ENCODE data around the gene RPS24. TPM values are rescaled to one million over a fixed set of nuclear protein-coding genes. Genes with fewer than 3 reads are reported as not detected.

Gene RPS24
- total and polyA plus RNA-seq, 9 of the 15 experiments (the other 6 are each of a cell fraction or from before 2014, with no cell fraction given) = 1,947 to 7,307 (median 5,944) TPM

DNA sequence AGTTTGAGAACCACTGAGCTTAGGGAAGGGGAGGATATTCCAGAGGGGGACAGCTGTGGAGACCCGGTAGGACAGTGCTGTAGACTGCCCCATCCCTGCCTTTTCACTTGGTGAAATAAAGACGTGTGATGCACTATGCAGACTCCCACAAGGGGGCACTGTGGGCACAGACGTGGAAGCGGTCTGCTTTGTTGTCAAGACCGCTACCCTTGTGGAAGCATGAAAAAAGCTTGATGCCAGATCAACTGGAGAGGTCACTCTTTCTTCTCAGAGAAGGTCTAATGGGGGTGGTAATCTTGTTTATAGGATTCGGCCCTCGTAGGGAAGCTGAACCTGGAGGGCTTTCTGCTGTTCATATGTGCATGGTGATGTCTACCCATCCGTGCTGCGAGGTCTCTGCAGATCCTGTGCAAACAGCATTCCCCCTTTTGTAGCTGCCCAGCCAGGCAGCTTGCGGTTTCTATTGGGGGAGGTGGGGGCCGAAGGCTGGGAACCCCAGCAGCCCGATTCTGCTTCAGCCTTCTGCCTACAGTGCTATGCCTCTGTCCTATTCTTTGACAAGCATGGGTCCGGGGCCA, 13.7 kb downstream of the RPS24 start (continued):
- TF ChIP-seq CEBPB (tag; IDR thresholded peaks at IDR 0.05) (no peak), TFAP4 (CRISPR knock-in tag; IDR thresholded peaks at IDR 0.05; ENCODE audit: borderline replicate concordance) (peak; percentile 48; the same call in 1 of the 2 replicates), SMARCA4 (IDR thresholded peaks at IDR 0.05) (no peak), FOXJ2 (tag; IDR thresholded peaks at IDR 0.05) (no peak), MNT (conservative IDR thresholded peaks at IDR 0.05) (no peak), OTX1 (CRISPR knock-in tag; IDR thresholded peaks at IDR 0.05) (0 out of 2 replicates have a peak, but pooled peaks have one; percentile 28), JUND (IDR thresholded peaks at IDR 0.05; ENCODE audit: borderline replicate concordance, low read depth, low read length) (peak; percentile 57), JUND (tag; IDR thresholded peaks at IDR 0.05; ENCODE audit: borderline replicate concordance, low read depth, low read length) (peak; percentile 47; the same call in 1 of the 3 replicates)
- TF ChIP-seq, protein P1, sequence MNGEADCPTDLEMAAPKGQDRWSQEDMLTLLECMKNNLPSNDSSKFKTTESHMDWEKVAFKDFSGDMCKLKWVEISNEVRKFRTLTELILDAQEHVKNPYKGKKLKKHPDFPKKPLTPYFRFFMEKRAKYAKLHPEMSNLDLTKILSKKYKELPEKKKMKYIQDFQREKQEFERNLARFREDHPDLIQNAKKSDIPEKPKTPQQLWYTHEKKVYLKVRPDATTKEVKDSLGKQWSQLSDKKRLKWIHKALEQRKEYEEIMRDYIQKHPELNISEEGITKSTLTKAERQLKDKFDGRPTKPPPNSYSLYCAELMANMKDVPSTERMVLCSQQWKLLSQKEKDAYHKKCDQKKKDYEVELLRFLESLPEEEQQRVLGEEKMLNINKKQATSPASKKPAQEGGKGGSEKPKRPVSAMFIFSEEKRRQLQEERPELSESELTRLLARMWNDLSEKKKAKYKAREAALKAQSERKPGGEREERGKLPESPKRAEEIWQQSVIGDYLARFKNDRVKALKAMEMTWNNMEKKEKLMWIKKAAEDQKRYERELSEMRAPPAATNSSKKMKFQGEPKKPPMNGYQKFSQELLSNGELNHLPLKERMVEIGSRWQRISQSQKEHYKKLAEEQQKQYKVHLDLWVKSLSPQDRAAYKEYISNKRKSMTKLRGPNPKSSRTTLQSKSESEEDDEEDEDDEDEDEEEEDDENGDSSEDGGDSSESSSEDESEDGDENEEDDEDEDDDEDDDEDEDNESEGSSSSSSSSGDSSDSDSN (IDR thresholded peaks at IDR 0.05; ENCODE audit: borderline replicate concordance in 1 of 2, low read depth in 2 of 2, low read length in 2 of 2) = no peak

All from K562 (cell line).